Measurements from ENCODE around the gene S100A13.

The S100A13 gene

GRCh38 chr1:153655333-153655732 is 28.0 kb upstream of the S100A13 start:
- no peaks in the 10 kb centered on the region for H3K9me3 ChIP-seq (ENCODE audit: severe bottlenecking)
- DNase-seq (ENCODE audit: low spot score) (no peak), ATAC-seq (ENCODE audit: low read depth) (no peak)
- H3K36me3 ChIP-seq (ENCODE audit: low read depth): peaks cover 9% of the 10 kb centered on the region; the same call in 1 of the 2 replicates
- no peak overlapping the region for H3K4me3 ChIP-seq (ENCODE audit: severe bottlenecking)
- no peaks in the 10 kb centered on the region for H3K27me3 ChIP-seq (ENCODE audit: insufficient read depth, poor library complexity, severe bottlenecking)
- no peak for TF ChIP-seq CTCF (IDR thresholded peaks at IDR 0.05; ENCODE audit: poor library complexity, severe bottlenecking)
- H3K4me1 ChIP-seq (ENCODE audit: insufficient read depth, poor library complexity, severe bottlenecking): peaks cover 6% of the 10 kb centered on the region
- no peak overlapping the region for H3K27ac ChIP-seq (ENCODE audit: poor library complexity, severe bottlenecking)

- no peak for DNase-seq (ENCODE audit: low spot score)
- TF ChIP-seq CTCF (IDR thresholded peaks at IDR 0.05; ENCODE audit: poor library complexity, severe bottlenecking): no peak
- no peak overlapping the region for H3K4me3 ChIP-seq (ENCODE audit: severe bottlenecking)
- H3K36me3 ChIP-seq (ENCODE audit: low read depth): no peaks in the 10 kb centered on the region
- H3K4me1 ChIP-seq (ENCODE audit: insufficient read depth, poor library complexity, severe bottlenecking): peaks cover 6% of the 10 kb centered on the region
- no peaks in the 10 kb centered on the region for H3K9me3 ChIP-seq (ENCODE audit: severe bottlenecking)
- no peaks in the 10 kb centered on the region for H3K27me3 ChIP-seq (ENCODE audit: insufficient read depth, poor library complexity, severe bottlenecking)
- peak; percentile 70 for ATAC-seq (ENCODE audit: low read depth)
- H3K27ac ChIP-seq (ENCODE audit: poor library complexity, severe bottlenecking): peak overlapping the region; percentile 5
These were observed 25.6 kb upstream of the S100A13 start for GRCh38 chr1:153652805-153653500.

GRCh38 chr1:153651771-153652170 is 24.5 kb upstream of the S100A13 start:
- Histone ChIP-seq H3K36me3 (ENCODE audit: low read depth) (no peaks in the 10 kb centered on the region), H3K27ac (ENCODE audit: poor library complexity, severe bottlenecking) (no peak overlapping the region), H3K4me1 (ENCODE audit: insufficient read depth, poor library complexity, severe bottlenecking) (peaks cover 6% of the 10 kb centered on the region), H3K4me3 (ENCODE audit: severe bottlenecking) (no peak overlapping the region), H3K9me3 (ENCODE audit: severe bottlenecking) (no peaks in the 10 kb centered on the region), H3K27me3 (ENCODE audit: insufficient read depth, poor library complexity, severe bottlenecking) (no peaks in the 10 kb centered on the region)
- no peak for TF ChIP-seq CTCF (IDR thresholded peaks at IDR 0.05; ENCODE audit: poor library complexity, severe bottlenecking)
- no peak for DNase-seq (ENCODE audit: low spot score)
- no peak for ATAC-seq (ENCODE audit: low read depth)

GRCh38 chr1:153649863-153650235 is 22.5 kb upstream of the S100A13 start:
- Histone ChIP-seq H3K27ac (ENCODE audit: poor library complexity, severe bottlenecking) (no peak overlapping the region), H3K27me3 (ENCODE audit: insufficient read depth, poor library complexity, severe bottlenecking) (no peaks in the 10 kb centered on the region), H3K36me3 (ENCODE audit: low read depth) (peaks cover 11% of the 10 kb centered on the region), H3K4me1 (ENCODE audit: insufficient read depth, poor library complexity, severe bottlenecking) (peaks cover 6% of the 10 kb centered on the region), H3K9me3 (ENCODE audit: severe bottlenecking) (no peaks in the 10 kb centered on the region), H3K4me3 (ENCODE audit: severe bottlenecking) (no peak overlapping the region)
- TF ChIP-seq CTCF (IDR thresholded peaks at IDR 0.05; ENCODE audit: poor library complexity, severe bottlenecking): no peak
- ATAC-seq (ENCODE audit: low read depth) (peak; percentile 24; the same call in 2 of the 3 replicates), DNase-seq (ENCODE audit: low spot score) (no peak)

- Histone ChIP-seq H3K27me3 (ENCODE audit: insufficient read depth, poor library complexity, severe bottlenecking) (no peaks in the 10 kb centered on the region), H3K4me1 (ENCODE audit: insufficient read depth, poor library complexity, severe bottlenecking) (peaks cover 6% of the 10 kb centered on the region), H3K4me3 (ENCODE audit: severe bottlenecking) (no peak overlapping the region), H3K27ac (ENCODE audit: poor library complexity, severe bottlenecking) (no peak overlapping the region), H3K9me3 (ENCODE audit: severe bottlenecking) (no peaks in the 10 kb centered on the region), H3K36me3 (ENCODE audit: low read depth) (peaks cover 17% of the 10 kb centered on the region)
- ATAC-seq (ENCODE audit: low read depth) (peak; percentile 7; the same call in 2 of the 3 replicates), DNase-seq (ENCODE audit: low spot score) (no peak)
- no peak for TF ChIP-seq CTCF (IDR thresholded peaks at IDR 0.05; ENCODE audit: poor library complexity, severe bottlenecking)
These were observed 22.0 kb upstream of the S100A13 start for GRCh38 chr1:153649137-153649862.

Measured in RWPE2 (cell line).